ENCODE results near the gene ZMYM3. TPM values are rescaled to one million over a fixed set of nuclear protein-coding genes. Genes with fewer than 3 reads are reported as not detected.

The ZMYM3 gene
- total and polyA plus RNA-seq, 8 donors: 2.9 to 53.6 (median 9.0) TPM

DNA sequence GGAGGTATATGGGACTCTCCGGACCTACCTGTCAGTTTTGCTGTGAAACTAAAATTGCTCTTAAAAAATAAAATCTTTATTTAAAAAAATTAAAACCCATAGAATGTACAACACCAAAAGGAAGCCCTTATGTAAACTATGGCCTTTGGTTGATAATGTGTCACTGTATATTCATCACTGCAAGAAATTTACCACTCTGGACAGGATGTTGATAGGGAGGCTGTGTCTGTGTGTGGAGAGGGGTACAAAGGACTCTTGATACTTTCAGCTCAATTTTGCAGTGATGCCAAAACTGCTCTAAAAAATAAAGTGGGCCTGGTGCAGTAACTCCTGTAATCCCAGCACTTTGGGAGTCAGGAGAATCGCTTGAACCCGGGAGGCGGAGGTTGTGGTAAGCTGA is 2.9 kb upstream of the ZMYM3 start:
- Histone ChIP-seq H3K9me3 (no peaks in the 10 kb centered on the region), H3K27ac (no peak overlapping the region), H3K4me3 (no peak overlapping the region), H3K4me1 (peaks cover 0 to 20% (median 13%) of the 10 kb centered on the region in 4 donors), H3K36me3 (no peaks in the 10 kb centered on the region), H3K27me3 (no peaks in the 10 kb centered on the region)
- WGBS, 5 donors: 83 to 97% (median 92%) methylated on average over 4 of the region's 4 CpGs
- TF ChIP-seq POLR2A (IDR thresholded peaks at IDR 0.05): no peak
- no peak for TF ChIP-seq EP300 (IDR thresholded peaks at IDR 0.05)
- no peak for TF ChIP-seq POLR2AphosphoS5 (IDR thresholded peaks at IDR 0.05)
- TF ChIP-seq, protein P1, sequence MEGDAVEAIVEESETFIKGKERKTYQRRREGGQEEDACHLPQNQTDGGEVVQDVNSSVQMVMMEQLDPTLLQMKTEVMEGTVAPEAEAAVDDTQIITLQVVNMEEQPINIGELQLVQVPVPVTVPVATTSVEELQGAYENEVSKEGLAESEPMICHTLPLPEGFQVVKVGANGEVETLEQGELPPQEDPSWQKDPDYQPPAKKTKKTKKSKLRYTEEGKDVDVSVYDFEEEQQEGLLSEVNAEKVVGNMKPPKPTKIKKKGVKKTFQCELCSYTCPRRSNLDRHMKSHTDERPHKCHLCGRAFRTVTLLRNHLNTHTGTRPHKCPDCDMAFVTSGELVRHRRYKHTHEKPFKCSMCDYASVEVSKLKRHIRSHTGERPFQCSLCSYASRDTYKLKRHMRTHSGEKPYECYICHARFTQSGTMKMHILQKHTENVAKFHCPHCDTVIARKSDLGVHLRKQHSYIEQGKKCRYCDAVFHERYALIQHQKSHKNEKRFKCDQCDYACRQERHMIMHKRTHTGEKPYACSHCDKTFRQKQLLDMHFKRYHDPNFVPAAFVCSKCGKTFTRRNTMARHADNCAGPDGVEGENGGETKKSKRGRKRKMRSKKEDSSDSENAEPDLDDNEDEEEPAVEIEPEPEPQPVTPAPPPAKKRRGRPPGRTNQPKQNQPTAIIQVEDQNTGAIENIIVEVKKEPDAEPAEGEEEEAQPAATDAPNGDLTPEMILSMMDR (IDR thresholded peaks at IDR 0.05): no peak
- intact Hi-C loops (cut with DNase I; ENCODE audit: low total_unique reads): no loop called here
- DNase-seq: no peak

DNA sequence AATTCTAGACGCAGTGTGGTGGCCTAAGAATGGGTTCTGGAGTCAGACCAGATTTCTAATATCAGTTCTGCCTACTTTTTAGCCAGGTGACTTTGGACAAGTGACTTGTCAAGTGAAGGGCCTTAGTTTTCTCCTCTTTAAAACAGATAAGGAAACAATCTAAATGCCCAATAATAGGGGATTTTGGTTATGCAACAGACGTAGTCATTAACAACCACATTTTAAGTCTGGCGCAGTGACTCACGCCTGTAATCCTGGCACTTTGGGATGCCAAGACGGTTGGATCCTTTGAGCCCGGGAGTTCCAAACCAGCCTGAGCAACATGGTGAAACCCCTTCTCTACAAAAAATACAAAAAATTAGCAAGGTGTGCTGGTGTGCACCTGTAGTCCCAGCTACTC is 2.1 kb upstream of the ZMYM3 start:
- Histone ChIP-seq H3K27me3 (no peaks in the 10 kb centered on the region), H3K9me3 (no peaks in the 10 kb centered on the region), H3K36me3 (no peaks in the 10 kb centered on the region), H3K4me1 (peaks cover 0 to 28% (median 17%) of the 10 kb centered on the region in 4 donors), H3K4me3 (no peak overlapping the region), H3K27ac (peak overlapping the region in 2 of 5 donors; percentile 87)
- DNase-seq: no peak
- no peak for TF ChIP-seq EP300 (IDR thresholded peaks at IDR 0.05)
- TF ChIP-seq, protein P1 (IDR thresholded peaks at IDR 0.05): no peak
- TF ChIP-seq POLR2AphosphoS5 (IDR thresholded peaks at IDR 0.05): no peak
- TF ChIP-seq POLR2A (IDR thresholded peaks at IDR 0.05): no peak
- intact Hi-C loops (cut with DNase I; ENCODE audit: low total_unique reads): no loop called here
- 62 to 78% (median 69%) methylated on average over 6 of the region's 6 CpGs for WGBS, 5 donors

DNA sequence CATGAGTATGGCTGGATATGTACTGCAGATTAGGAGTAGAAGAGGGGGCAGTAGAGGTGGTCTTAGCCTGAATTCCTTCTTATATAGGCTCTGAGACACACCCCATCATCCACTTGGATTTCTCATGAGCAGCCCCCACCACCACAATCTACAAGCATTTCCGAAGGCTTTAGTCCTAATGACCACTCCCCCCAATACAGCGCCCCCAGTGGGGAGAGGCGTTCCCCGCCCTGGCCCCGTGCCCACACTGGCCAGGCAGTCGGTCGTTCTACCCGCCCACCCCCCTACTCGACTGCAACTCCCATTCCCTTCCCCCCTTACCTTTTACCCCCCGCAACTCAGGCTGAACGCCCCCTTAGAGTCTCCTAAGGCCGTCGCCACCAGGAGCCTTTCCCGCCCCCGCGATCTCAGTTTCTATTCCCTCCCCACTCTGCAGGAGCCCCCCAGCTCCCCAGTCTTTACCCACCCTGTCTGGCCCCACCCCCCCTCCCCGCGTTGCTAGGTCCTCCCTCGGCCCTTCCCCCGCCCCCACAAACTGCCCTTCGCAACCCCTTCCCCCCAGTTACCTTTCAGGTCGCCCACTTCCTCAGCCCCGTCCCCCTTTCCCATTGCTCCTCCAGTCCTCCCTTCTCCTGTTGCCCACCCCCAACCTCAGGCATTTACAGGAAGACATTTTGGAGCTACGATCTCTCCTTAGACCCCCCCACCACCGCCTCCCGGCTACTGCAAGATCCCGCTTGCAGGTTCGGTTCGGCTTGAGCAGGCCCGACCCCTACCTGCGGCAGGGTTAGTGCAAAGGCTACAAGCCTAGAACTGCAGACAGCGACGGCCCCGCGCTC is 468 bp downstream of the ZMYM3 start:
- DNase-seq: peak; percentile 39 to 81
- peak overlapping the region; percentile 20 to 87 (median 85) for H3K27ac ChIP-seq
- H3K4me3 ChIP-seq: peak overlapping the region; percentile 60 to 77 (median 65)
- intact Hi-C loops (cut with DNase I; ENCODE audit: low total_unique reads): no loop called here
- H3K9me3 ChIP-seq: no peaks in the 10 kb centered on the region
- 1 to 44% (median 13%) methylated on average over 20 to 35 of the region's 35 CpGs for WGBS, 5 donors
- peaks cover 0 to 25% (median 23%) of the 10 kb centered on the region in 4 donors for H3K36me3 ChIP-seq
- peaks cover 0 to 28% (median 17%) of the 10 kb centered on the region in 4 donors for H3K4me1 ChIP-seq
- TF ChIP-seq EP300 (IDR thresholded peaks at IDR 0.05) (no peak), POLR2A (IDR thresholded peaks at IDR 0.05) (no peak)
- TF ChIP-seq, protein P1 (IDR thresholded peaks at IDR 0.05): peak in 3 of 7 experiments; percentile 35 to 53 (median 37)
- no peaks in the 10 kb centered on the region for H3K27me3 ChIP-seq

DNA sequence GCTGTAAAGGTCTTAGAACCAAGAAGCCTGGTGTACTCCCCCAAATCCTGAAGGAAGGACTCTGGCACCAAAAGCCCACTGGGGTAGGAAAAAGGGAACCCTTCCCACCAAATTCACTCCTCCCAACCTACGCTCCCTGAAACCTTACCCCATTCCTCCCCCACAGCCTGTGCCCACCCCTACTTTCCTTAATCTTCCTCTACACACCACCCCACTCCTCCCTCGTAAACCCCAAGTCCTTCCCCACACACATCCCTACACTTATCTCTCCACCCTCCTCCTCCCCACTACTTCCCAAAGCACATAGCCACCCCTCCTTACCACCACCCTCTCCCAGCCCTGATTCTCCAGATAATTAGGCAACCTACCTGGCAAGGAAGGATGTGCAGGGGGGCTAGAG is 1.7 kb downstream of the ZMYM3 start:
- WGBS, 5 donors: 56 to 73% (median 61%) methylated on average over 2 of the region's 2 CpGs
- Histone ChIP-seq H3K27ac (no peak overlapping the region), H3K27me3 (no peaks in the 10 kb centered on the region), H3K9me3 (no peaks in the 10 kb centered on the region), H3K4me1 (peaks cover 0 to 28% (median 17%) of the 10 kb centered on the region in 4 donors), H3K4me3 (peak overlapping the region in 2 of 4 donors; percentile 63 to 67), H3K36me3 (peaks cover 0 to 38% (median 35%) of the 10 kb centered on the region in 4 donors)
- TF ChIP-seq EP300 (IDR thresholded peaks at IDR 0.05): no peak
- TF ChIP-seq, protein P1 (IDR thresholded peaks at IDR 0.05): no peak
- intact Hi-C loops (cut with DNase I; ENCODE audit: low total_unique reads): no loop called here
- no peak for DNase-seq
